Right cardiac atrium (tissue), 5 donors: ENCODE measurements around the gene TMC7. TPM values are rescaled to one million over a fixed set of nuclear protein-coding genes. Genes with fewer than 3 reads are reported as not detected.
"Not testable (repeated sequence)": the region's sequence is repeated elsewhere in the genome, so short reads cannot be mapped to it uniquely, and the experiment has no call there.

Source experiments
- ATAC-seq, 2 donors: fragments of 200-7000 bp; cut with Tn5 transposase; one replicate each; pipeline versions ENCODE4 v1.8.0 to v1.9.1; 2020; ENCODE audit warnings: moderate library complexity in 2 of 2, mild to moderate bottlenecking in 1 of 2
- DNase-seq, 3 donors: peaks; one replicate each; pipeline ENCODE4 v3.0.0-alpha.2; 2020
- H3K27ac ChIP-seq: one replicate; pipeline ENCODE4 v1.5.1; 2013; ENCODE audit warnings: mild to moderate bottlenecking, low read length, control low read depth, moderate library complexity
- H3K27me3 ChIP-seq: one replicate; pipeline ENCODE4 v1.6.1; 2013; ENCODE audit not compliant: control insufficient read depth, insufficient read depth
- H3K4me1 ChIP-seq: one replicate; pipeline ENCODE4 v1.6.1; 2013; ENCODE audit warnings: low read length; ENCODE audit not compliant: control insufficient read depth, insufficient read depth
- H3K4me3 ChIP-seq: one replicate; pipeline ENCODE4 v1.5.1; 2013; ENCODE audit warnings: low read length, control low read depth
- H3K9me3 ChIP-seq: one replicate; pipeline ENCODE4 v1.6.1; 2013; ENCODE audit warnings: low read length; ENCODE audit not compliant: control insufficient read depth
- WGBS: extraction: QIAGEN DNeasy Blood & Tissue Kit; methylation state at CpG from one replicate; pipeline ENCODE4 v1.1.7; 2013; 5-methylcytosine and 5-hydroxymethylcytosine counted together
- intact Hi-C, 4 donors: fragments of 100-400 bp; cut with DNase I; formaldehyde crosslinking; loops; one replicate each; pipeline versions ENCODE4 v1.11.0 to v1.14.0; 2022 to 2023
- polyA plus RNA-seq: library from polyadenylated mRNA; stranded (reverse); fragments of 200-250 nt; gene quantifications from one replicate; pipeline ENCODE4 v1.2.3, GENCODE V29; 2013
- total RNA-seq, 4 donors: library from RNA; stranded (reverse); fragmentation: NEBNext Ultra II Directional; extraction: Animal tissue kit (Norgen Biotek cat#: 25700); gene quantifications; one replicate each; pipeline ENCODE4 v1.2.1, GENCODE V29; 2021
- donor health status: healthy with polysubstance abuse.
- donor health status: DM: no; HTN: yes; CAD: no.
- donor health status: DM: no; HTN: no; CAD: no.
- donor health status: DM: no; HTN: yes; CAD: no; lungs with severe emphysema.
- donor health status: DM: yes; HTN: yes; CAD: no.

Gene TMC7
- total and polyA plus RNA-seq, 5 donors: 0.44 to 0.84 (median 0.58) TPM

DNA sequence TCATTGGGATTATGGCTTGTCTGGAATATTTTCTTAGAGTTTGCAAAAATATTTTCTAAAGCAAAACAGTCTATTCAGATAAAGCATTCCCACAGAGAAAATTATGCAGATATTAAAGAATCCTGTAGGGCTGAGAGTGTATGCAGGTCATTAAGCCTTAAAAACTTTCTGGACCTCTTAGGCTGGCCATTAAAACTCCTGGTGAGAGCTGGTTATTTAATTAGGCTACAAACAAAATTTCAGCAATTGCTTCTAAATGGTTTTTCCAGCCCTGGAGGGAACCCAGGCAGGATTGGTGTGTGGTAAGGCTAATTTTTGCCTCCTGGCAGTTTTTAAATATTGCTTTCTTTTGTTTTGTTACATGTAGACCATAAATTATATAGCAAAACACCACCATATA is 30.2 kb upstream of the TMC7 start:
- H3K9me3 ChIP-seq: no peaks in the 10 kb centered on the region
- intact Hi-C loops: no loop called here
- no peaks in the 10 kb centered on the region for H3K4me1 ChIP-seq
- H3K27ac ChIP-seq: no peak overlapping the region
- H3K27me3 ChIP-seq: no peaks in the 10 kb centered on the region
- DNase-seq (no peak), ATAC-seq (no peak)
- no peak overlapping the region for H3K4me3 ChIP-seq

DNA sequence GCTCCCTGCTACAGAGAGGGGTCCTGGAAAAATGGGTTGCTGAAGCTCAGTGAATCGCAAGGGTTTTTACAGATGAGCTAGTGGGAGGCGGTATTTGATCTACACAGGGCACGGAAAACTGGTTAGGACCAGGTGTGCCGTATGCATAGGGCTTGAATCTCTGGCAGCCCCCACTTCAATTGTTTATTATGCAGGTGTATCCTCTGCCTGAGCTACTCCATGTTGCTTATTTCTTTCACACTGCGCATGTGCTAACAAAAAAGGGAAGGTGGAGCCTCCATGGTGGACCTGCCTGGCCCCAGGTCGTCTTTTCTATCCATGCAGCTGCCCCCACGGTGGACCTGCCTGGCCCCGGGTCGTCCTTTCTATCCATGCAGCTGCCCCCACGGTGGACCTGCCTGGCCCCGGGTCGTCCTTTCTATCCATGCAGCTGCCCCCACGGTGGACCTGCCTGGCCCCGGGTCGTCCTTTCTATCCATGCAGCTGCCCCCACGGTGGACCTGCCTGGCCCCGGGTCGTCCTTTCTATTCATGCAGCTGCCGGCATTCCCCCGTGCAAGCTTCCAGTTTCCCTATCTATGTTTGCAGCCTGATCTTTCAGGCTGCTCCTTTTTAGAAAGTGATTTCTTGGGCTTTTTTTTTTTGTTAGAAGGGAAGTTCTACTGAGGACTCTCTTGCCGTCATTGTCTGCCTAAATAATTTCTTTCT is 27.7 kb upstream of the TMC7 start:
- H3K27me3 ChIP-seq, intact Hi-C loops, H3K27ac ChIP-seq, ATAC-seq, H3K4me1 ChIP-seq, H3K9me3 ChIP-seq, DNase-seq: not testable (repeated sequence)
- H3K4me3 ChIP-seq: peak overlapping the region; percentile 6
- WGBS: 26% methylated on average over 16 of the region's 21 CpGs

DNA sequence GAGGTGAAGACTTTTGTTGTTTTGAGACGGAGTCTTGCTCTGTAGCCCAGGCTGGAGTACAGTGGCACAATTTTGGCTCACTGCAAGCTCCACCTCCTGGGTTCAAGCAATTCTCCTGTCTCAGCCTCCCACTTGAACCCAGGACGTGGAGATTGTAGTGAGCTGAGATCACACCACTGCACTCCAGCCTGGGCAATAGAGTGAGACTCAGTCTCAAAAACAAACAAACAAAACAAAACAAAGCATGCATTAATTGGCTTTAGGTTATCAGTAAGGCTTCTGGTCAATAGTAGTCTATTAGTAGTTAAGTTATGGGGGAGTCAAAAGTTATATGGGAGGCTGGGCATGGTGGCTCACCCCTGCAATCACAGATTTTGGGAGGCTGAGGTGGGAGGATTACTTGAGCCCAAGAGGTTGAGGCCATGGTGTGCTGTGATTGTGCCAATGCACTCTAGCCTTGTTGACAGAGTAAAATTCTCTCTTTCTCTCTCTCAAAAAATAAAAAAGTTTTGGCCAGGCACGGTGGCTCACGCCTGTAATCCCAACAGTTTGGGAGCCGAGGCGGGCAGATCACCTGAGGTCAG is 27.0 kb upstream of the TMC7 start:
- intact Hi-C loops: not testable (repeated sequence)

DNA sequence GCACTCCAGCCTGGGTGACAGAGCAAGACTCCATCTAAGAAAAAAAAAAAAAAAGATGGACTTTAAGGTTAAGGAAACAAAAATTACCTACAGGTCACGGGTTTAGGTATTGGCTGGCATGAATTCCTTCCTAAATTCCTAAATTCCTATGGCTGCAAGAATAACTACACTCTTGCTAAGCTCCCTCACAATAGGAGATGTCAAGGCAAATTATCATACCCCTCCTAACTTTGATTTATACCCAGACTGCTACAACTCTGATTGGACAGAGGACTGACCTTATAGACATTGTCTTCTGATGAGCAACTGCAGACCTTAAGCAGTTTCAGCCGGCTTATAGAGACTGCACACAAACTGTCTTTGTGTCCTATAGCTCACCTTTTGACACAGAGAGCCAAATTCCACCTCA is 25.1 kb upstream of the TMC7 start:
- 66% methylated on average over 2 of the region's 2 CpGs for WGBS
- no peaks in the 10 kb centered on the region for H3K9me3 ChIP-seq
- H3K4me3 ChIP-seq: no peak overlapping the region
- ATAC-seq: no peak
- peaks cover 6% of the 10 kb centered on the region for H3K4me1 ChIP-seq
- H3K27me3 ChIP-seq: no peaks in the 10 kb centered on the region
- H3K27ac ChIP-seq: no peak overlapping the region
- no peak for DNase-seq
- intact Hi-C loops: no loop called here

More for the DNA sequence above, 27.0 kb upstream of the TMC7 start:
- H3K27ac ChIP-seq, ATAC-seq, H3K9me3 ChIP-seq, DNase-seq, H3K27me3 ChIP-seq, H3K4me1 ChIP-seq: not testable (repeated sequence)
- H3K4me3 ChIP-seq: peak overlapping the region; percentile 6
- WGBS: 65% methylated on average over 6 of the region's 6 CpGs

DNA sequence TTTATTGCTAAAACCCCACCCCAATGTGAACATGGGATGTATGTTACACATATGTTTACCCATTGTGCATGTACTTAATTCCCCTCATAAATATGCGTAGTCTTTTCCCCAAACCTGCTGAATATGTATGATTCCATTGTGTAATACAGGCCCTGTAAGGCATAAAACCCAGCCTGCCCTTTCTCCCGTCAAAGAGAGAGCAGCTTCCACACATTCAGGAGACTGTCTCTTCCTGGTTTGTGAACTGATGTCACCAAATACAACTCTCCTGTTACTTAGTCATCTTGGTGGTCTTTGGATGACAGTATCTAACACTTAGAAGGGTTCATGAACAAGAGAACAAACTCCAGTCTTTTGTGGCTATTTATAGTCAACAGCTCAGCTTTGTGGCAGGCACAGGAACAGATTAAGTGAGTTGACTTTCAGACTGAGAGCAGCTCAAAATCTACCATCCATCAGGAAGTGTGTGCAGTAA is 24.7 kb upstream of the TMC7 start:
- Histone ChIP-seq H3K4me1 (peaks cover 6% of the 10 kb centered on the region), H3K9me3 (no peaks in the 10 kb centered on the region), H3K27ac (peak overlapping the region; percentile 46), H3K27me3 (no peaks in the 10 kb centered on the region), H3K4me3 (no peak overlapping the region)
- WGBS: 54% methylated on average over 2 of the region's 2 CpGs
- peak; percentile 31 to 43 for ATAC-seq
- DNase-seq: no peak
- intact Hi-C loops: no loop called here

DNA sequence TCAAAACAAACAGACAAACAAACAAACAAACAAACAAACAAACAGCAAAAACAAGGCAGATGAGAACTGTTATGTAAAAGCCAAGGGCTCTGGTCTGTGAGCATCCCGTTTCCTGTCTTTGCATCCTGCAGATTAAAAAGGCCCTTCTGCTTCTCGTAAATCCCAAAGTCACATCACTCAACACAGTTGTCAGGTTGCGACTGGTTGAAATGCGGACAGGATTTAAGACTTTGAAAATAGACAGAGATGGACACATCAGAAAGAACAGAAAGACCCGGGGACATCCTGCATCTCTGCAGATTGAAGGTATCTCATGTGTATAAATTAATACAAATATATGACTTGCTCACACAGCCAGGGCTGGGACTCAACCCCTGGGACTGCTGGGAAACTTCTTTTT is 18.2 kb upstream of the TMC7 start:
- WGBS: 65% methylated on average over 5 of the region's 5 CpGs

DNA sequence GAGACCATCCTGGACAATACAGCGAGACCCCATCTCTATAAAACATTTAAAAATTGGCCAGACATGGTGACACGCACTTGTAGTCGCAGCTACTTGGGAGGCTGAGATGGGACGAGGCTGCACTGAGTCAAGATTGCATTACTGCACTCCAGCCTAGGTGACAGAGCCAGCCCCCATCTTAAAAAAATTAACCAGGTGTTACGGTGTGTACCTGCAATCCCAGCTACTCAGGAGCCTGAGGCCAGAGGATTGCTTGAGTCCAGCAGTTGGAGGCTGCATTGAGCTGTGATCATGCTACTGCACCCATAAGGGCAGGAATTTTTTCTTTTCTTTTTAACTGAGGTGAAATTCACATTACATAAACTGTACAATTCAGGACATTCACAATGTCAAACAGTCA is 16.9 kb upstream of the TMC7 start:
- WGBS: 94% methylated on average over 5 of the region's 5 CpGs
- H3K4me1 ChIP-seq: peaks cover 2% of the 10 kb centered on the region
- H3K4me3 ChIP-seq: no peak overlapping the region
- no peaks in the 10 kb centered on the region for H3K9me3 ChIP-seq
- ATAC-seq (no peak), DNase-seq (no peak)
- no peaks in the 10 kb centered on the region for H3K27me3 ChIP-seq
- intact Hi-C loops: no loop called here
- H3K27ac ChIP-seq: no peak overlapping the region

More for the DNA sequence above, 18.2 kb upstream of the TMC7 start:
- H3K9me3 ChIP-seq: no peaks in the 10 kb centered on the region
- peaks cover 6% of the 10 kb centered on the region for H3K4me1 ChIP-seq
- DNase-seq (no peak), ATAC-seq (no peak)
- H3K4me3 ChIP-seq: no peak overlapping the region
- H3K27me3 ChIP-seq: no peaks in the 10 kb centered on the region
- intact Hi-C loops: no loop called here
- H3K27ac ChIP-seq: no peak overlapping the region

DNA sequence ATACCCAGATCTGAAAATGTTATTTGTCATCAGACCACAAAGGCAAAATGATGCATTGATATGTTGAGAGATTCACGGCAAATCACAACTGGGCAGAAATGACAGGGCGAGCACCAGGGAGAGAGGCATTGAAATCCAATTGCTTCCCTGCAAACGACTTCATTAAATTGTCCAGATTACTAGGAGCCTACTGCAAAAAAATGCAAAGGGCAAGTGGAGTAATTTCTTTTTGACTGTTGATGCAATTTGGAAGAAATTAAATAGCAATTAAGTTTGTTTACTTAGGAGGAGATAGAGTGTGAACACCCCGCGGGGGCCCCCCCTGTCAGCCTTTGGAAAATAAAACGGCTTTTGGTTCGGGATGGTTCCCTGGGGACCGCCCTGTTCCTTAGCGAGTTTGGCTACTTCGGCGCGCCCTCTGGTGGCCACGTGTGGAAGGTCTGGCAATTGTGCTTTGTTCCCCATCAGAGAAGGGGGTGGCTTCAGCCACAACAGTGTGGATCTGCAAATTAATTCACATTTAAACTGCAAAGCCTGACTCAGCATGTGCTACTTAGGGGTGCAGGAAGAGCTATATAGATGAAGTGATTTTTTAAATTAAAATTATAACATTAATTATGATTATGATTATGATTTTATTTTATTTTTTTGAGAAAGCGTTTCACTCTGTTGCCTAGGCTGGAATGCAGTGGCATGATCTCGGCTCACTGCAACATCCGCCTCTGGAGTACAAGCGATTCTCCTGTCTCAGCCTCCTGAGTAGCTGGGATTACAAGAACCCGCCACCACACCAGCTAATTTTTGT is 14.5 kb upstream of the TMC7 start:
- ATAC-seq (peak; percentile 94), DNase-seq (peak; percentile 89 to 95 (median 93))
- WGBS: 21% methylated on average over 18 of the region's 18 CpGs
- H3K4me3 ChIP-seq: peak overlapping the region; percentile 66
- no peaks in the 10 kb centered on the region for H3K9me3 ChIP-seq
- intact Hi-C loops: no loop called here
- H3K4me1 ChIP-seq: no peaks in the 10 kb centered on the region
- H3K27me3 ChIP-seq: no peaks in the 10 kb centered on the region
- H3K27ac ChIP-seq: no peak overlapping the region

DNA sequence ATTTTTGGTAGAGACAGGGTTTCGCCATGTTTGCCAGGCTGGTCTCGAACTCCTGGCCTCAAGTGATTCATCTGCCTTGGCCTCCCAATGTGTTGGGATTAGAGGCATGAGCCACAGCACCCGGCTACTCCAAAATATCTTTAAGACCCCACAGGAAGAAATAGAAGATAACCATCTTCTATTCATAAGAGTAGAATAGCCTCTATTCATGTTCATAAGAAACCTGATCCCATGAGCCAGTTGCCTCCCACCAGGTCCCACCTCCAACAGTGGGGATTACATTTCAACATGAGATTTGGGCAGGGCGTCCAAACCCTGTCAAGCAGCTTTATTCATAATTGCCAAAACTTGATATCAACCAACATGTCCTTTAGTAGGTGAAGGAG is 13.9 kb upstream of the TMC7 start:
- ATAC-seq (no peak), DNase-seq (no peak)
- Histone ChIP-seq H3K27ac (no peak overlapping the region), H3K4me3 (no peak overlapping the region), H3K27me3 (no peaks in the 10 kb centered on the region), H3K4me1 (no peaks in the 10 kb centered on the region), H3K9me3 (no peaks in the 10 kb centered on the region)
- 66% methylated on average over 4 of the region's 4 CpGs for WGBS
- intact Hi-C loops: loop anchor here in 1 of 4 donors (10.0 kb wide), 1 partner anchor 85 kb away; no protein-coding TSS in a partner anchor

DNA sequence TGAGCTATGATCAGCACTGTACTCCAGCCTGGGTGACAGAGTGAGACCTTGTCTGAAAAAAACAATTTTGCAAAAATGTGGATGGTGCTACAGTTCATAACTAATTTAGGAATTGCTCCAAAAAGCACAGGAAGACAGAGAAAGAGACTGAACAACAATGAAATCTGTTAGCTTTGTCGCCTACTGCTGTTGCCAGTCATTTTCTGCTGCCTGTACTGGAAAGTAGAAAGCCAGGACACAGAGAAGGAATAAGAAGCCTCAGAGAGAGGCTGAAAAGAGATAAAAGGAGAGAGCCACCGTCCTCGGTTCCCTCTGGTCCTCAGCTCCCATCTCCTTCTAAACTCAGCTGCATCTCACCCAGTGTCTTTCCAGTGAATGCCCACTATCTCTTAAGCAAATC is 8.6 kb upstream of the TMC7 start:
- intact Hi-C loops: loop anchor here in 1 of 4 donors (10.0 kb wide), 1 partner anchor 80 kb away; no protein-coding TSS in a partner anchor

DNA sequence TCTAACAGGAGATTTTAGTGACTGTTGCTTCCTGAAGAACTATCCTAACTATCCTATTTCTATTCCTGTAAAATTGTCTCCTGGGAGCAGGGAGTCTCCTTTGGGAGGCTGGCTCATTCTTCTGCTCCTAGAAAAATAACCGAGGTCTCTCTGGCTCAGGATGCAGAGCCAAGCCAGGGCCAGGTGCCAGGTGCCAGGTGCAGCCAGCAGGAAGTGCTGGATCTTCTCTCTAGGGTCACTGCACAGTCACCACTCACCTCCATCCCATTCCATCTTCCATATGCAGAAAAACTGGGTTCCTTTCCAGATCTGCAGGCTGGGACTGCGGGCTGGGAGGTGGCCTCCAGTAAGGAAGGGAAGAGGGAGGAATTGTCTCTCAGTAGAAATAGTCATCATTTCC is 3.8 kb upstream of the TMC7 start:
- 46% methylated on average over 2 of the region's 2 CpGs for WGBS
- Histone ChIP-seq H3K27ac (no peak overlapping the region), H3K4me1 (no peaks in the 10 kb centered on the region), H3K27me3 (no peaks in the 10 kb centered on the region), H3K9me3 (no peaks in the 10 kb centered on the region), H3K4me3 (no peak overlapping the region)
- ATAC-seq (no peak), DNase-seq (no peak)
- intact Hi-C loops: loop anchor here in 2 of 4 donors (5.0 to 10.0 kb wide), 2 partner anchors 75 to 87 kb away; partner anchors contain the start of gene COQ7 (in 1 of the 2)

More for the DNA sequence above, 8.6 kb upstream of the TMC7 start:
- Histone ChIP-seq H3K4me3 (no peak overlapping the region), H3K9me3 (no peaks in the 10 kb centered on the region), H3K4me1 (no peaks in the 10 kb centered on the region), H3K27me3 (no peaks in the 10 kb centered on the region), H3K27ac (no peak overlapping the region)
- 37% methylated on average over 3 of the region's 3 CpGs for WGBS
- DNase-seq: no peak
- ATAC-seq: no peak
